ENCODE data around the gene WNT8A.

Gene WNT8A

DNA sequence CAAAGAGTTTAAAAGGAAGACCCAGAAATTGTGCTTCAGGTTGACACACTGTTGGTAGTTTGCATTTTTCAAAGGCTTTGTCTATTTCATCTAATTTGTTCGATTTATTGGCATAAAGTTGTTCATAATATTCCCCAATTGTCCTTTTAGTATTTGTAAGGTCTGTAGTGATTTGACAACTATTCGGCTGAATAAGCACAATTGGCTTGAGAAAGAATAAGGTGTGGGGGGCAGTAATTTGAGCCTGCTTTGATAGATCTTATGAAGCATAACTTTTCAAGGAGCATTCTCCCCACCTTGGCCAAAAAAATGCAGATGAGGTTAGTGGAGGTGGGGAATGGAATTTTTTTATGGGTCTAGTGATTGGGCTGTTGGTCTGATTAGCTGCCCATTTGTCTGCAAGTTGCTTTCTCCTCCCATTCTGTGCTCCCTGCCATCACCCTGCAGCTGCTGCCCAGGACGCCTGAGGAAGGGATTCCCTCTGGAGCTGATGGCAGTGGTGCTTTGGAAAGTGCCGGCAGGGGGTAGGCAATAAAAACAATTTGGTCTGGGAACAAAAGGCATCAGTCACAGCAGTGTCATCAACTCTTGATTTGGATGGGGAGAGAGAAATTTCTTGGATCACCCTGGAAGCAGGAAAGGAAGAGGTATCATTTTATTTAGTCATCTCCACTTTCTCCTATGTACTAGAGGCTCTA lies 26.6 kb downstream of the WNT8A start (continued):
- TF ChIP-seq, protein P1, sequence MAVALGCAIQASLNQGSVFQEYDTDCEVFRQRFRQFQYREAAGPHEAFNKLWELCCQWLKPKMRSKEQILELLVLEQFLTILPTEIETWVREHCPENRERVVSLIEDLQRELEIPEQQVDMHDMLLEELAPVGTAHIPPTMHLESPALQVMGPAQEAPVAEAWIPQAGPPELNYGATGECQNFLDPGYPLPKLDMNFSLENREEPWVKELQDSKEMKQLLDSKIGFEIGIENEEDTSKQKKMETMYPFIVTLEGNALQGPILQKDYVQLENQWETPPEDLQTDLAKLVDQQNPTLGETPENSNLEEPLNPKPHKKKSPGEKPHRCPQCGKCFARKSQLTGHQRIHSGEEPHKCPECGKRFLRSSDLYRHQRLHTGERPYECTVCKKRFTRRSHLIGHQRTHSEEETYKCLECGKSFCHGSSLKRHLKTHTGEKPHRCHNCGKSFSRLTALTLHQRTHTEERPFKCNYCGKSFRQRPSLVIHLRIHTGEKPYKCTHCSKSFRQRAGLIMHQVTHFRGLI (tag by site-specific recombination; IDR thresholded peaks at IDR 0.05), result no peak
- TF ChIP-seq ZNF423 (tag by site-specific recombination; IDR thresholded peaks at IDR 0.05) (peak; percentile 97), GFI1B (tag by site-specific recombination; IDR thresholded peaks at IDR 0.05) (peak; percentile 44; the same call in 1 of the 2 replicates), ZNF585B (tag by site-specific recombination; IDR thresholded peaks at IDR 0.05) (no peak), ZNF16 (tag by site-specific recombination; IDR thresholded peaks at IDR 0.05; ENCODE audit: low read depth) (no peak), ZNF433 (tag by site-specific recombination; IDR thresholded peaks at IDR 0.05; ENCODE audit: low read depth) (no peak), ZNF19 (tag by site-specific recombination; IDR thresholded peaks at IDR 0.05; ENCODE audit: low read depth) (no peak), ZNF596 (tag by site-specific recombination; IDR thresholded peaks at IDR 0.05) (peak; percentile 57), ZNF626 (tag by site-specific recombination; IDR thresholded peaks at IDR 0.05) (no peak), ZNF544 (tag by site-specific recombination; IDR thresholded peaks at IDR 0.05) (no peak), ZNF837 (tag by site-specific recombination; IDR thresholded peaks at IDR 0.05) (no peak), OVOL3 (tag by site-specific recombination; IDR thresholded peaks at IDR 0.05) (no peak), ZNF23 (tag by site-specific recombination; IDR thresholded peaks at IDR 0.05; ENCODE audit: borderline replicate concordance) (no peak), KLF16 (tag by site-specific recombination; IDR thresholded peaks at IDR 0.05) (no peak), INSM2 (tag by site-specific recombination; IDR thresholded peaks at IDR 0.05) (peak; percentile 73; the same call in 1 of the 2 replicates), ZNF292 (tag by site-specific recombination; IDR thresholded peaks at IDR 0.05; ENCODE audit: borderline replicate concordance, low read depth) (no peak), TSHZ1 (tag by site-specific recombination; IDR thresholded peaks at IDR 0.05; ENCODE audit: borderline replicate concordance) (peak; percentile 82; the same call in 1 of the 2 replicates), ZNF677 (tag by site-specific recombination; IDR thresholded peaks at IDR 0.05) (no peak), ZNF26 (tag by site-specific recombination; IDR thresholded peaks at IDR 0.05) (no peak), ZNF155 (tag by site-specific recombination; IDR thresholded peaks at IDR 0.05) (no peak), ZNF555 (tag by site-specific recombination; conservative IDR thresholded peaks at IDR 0.05) (no peak), ZNF148 (tag by site-specific recombination; IDR thresholded peaks at IDR 0.05; ENCODE audit: borderline replicate concordance) (no peak), ZSCAN30 (tag by site-specific recombination; IDR thresholded peaks at IDR 0.05) (0 out of 2 replicates have a peak, but pooled peaks have one; percentile 35), ZNF514 (tag by site-specific recombination; IDR thresholded peaks at IDR 0.05) (no peak), HOXC10 (CRISPR knock-in tag; IDR thresholded peaks at IDR 0.05) (no peak), ZNF223 (tag by site-specific recombination; IDR thresholded peaks at IDR 0.05) (no peak), ZNF394 (tag by site-specific recombination; IDR thresholded peaks at IDR 0.05; ENCODE audit: borderline replicate concordance) (peak; percentile 28; the same call in 1 of the 2 replicates)
- TF ChIP-seq, protein P2, sequence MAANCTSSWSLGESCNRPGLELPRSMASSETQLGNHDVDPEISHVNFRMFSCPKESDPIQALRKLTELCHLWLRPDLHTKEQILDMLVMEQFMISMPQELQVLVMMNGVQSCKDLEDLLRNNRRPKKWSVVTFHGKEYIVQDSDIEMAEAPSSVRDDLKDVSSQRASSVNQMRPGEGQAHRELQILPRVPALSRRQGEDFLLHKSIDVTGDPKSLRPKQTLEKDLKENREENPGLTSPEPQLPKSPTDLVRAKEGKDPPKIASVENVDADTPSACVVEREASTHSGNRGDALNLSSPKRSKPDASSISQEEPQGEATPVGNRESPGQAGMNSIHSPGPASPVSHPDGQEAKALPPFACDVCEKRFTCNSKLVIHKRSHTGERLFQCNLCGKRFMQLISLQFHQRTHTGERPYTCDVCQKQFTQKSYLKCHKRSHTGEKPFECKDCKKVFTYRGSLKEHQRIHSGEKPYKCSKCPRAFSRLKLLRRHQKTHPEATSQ (tag by site-specific recombination; IDR thresholded peaks at IDR 0.05), result 0 out of 2 replicates have a peak, but pooled peaks have one; percentile 40
